Activated naive CD4-positive, alpha-beta T cell treated with Interleukin-2 at 50 U/mL for 16 hours (primary cell): ENCODE results near the gene KRT31.
"Not testable (repeated sequence)": the region's sequence is repeated elsewhere in the genome, so short reads cannot be mapped to it uniquely, and the experiment has no call there.

Experiments used
- DNase-seq: peaks from one replicate; pipeline ENCODE4 v3.0.0-alpha.2; 2020

The KRT31 gene

GRCh38 chr17:41383690-41384089 is 13.7 kb downstream of the KRT31 start:
- DNase-seq = no peak

DNA sequence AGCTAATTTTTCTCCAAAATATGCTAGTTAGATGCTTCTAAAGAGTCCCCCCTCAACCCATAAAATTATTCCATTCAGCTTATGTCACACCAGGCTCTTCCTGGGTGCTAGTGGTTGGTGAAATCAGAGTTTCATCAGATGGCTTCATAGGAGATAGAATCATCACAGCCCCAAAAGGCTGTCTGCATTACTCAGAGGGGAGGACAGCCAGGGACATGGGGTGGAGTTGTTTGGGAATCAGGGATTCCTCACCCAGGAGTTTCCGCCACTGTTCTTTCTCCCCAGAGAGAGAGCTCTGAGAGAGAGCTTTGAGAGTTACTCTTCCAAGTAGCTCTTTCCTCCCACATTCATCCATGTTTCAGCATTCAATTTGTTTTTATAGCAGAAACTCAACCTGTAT is 15.0 kb downstream of the KRT31 start:
- DNase-seq = no peak

GRCh38 chr17:41381943-41382342 is 15.5 kb downstream of the KRT31 start, which contains the start of gene KRT34:
Gene KRT34 (minus strand): TSS chr17:41382306. CDS start chr17:41382246, 60 bp downstream.
- DNase-seq = not testable (repeated sequence)

GRCh38 chr17:41380091-41380490 is 17.3 kb downstream of the KRT31 start:
- DNase-seq = not testable (repeated sequence)

- no peak for DNase-seq
Measured at GRCh38 chr17:41377546-41377945, 19.9 kb downstream of the KRT31 start.

- no peak for DNase-seq
Measured at GRCh38 chr17:41369713-41370112, 27.7 kb downstream of the KRT31 start, which contains the start of gene KRT33B. Gene KRT33B (minus strand): TSS chr17:41369813. CDS start chr17:41369750, 63 bp downstream.

DNA sequence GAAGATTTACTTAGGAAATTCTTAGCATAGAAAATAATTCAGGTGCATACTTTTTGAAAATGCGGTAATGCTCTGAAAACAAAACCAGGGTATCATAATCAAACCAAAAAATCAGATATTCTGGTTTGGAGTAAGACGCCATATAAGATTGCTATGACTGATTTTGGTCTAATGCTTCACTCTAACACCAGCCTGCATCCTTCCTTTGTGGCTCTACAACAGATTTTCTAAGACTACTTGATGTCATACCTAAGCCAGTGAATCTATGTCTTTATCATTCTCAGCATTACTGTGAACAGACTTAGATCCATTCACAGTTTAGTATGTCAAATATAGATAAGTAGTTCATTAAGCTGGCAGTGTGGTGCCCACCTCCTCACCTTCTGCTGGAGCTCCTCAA is 28.4 kb downstream of the KRT31 start:
- DNase-seq = no peak

DNA sequence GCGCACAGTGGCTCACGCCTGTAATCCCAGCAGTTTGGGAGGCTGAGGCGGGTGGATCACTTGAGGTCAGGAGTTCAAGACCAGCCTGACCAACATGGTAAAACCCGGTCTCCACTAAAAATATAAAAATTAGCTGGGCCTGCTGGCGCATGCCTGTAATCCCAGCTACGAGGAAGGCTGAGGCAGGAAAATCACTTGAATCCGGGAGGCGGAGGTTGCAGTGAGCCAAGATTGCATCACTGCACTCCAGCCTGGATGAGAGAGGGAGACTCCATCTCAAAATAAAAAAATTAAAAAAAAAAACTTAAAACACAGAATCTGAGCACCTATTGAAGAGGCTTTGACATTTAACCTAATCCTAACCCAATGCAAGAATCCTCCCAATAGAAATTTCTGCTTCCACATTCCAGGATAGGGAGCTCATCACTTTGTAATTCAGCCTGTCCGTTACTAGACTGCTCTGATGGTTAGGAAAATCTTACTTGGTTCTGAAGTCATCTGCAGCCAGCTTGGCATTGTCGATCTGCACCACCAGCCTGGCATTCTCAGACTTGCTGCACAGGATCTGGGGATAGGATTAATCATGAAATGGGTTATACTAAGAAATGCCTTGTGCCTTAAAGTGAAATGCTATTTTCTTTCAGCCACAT is 29.9 kb downstream of the KRT31 start:
- no peak for DNase-seq

DNA sequence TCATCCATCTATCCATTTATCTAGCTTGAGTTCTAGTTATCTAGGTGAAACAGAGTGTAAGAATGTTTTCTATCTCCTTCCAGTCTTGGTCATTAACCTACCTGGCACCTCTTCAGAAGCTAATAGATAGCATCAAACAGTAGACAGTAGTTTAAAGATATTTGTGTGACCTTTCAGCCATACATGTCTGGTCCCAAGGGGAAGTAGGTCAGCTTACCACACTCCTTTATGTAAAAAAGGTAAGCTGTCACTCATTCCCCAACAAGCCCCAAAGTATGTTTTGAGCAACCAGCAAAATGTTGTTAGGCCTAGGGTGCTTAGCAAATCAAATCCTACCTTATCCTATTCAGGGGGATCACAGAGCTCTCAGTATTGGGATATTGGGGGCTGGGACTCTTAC is 31.3 kb downstream of the KRT31 start:
- no peak for DNase-seq

GRCh38 chr17:41363881-41364280 is 33.5 kb downstream of the KRT31 start:
- no peak for DNase-seq

GRCh38 chr17:41360296-41360995 is 37.0 kb downstream of the KRT31 start:
- no peak for DNase-seq

GRCh38 chr17:41354536-41354935 is 42.9 kb downstream of the KRT31 start:
- no peak for DNase-seq

DNA sequence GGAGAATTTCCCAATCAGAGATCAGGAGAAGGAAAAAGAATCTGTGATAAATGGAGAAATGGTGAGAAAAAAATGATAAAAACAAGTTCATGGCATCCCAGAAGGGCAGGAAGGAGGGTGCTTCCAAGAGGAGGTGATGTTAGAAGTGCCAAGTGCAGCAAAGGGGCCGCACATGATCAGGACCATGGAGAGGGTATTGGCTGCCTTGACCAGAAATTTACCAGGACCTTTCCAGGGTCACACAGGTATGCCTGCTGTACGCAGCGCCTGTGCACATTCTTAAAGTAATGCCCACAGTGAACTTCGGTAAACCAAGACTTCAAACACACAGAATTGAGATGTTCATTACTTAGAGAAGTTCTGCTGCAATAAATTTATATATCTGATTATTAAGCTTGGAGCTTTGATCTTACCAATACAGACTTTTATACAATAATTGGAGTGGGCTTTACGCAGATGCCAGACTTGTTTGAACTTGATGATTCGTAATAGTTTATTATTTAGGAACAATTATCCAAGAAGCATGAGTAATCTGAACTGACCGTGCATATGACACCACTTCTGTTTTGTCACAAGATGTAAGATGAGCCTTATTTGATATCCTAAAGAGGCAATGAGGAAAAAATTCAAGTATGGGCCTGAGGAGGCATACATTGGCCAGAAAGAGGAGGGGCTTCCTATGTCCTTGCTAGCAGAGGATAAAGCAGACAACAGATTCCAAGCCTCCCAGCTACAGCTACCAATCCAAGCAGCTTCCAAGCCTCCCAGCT is 44.6 kb downstream of the KRT31 start:
- no peak for DNase-seq

- DNase-seq = no peak
Measured at GRCh38 chr17:41351177-41351576, 46.2 kb downstream of the KRT31 start.

GRCh38 chr17:41350381-41350878 is 47.0 kb downstream of the KRT31 start, which contains the start of gene KRT33A:
Gene KRT33A (minus strand): TSS chr17:41350828. CDS start chr17:41350767, 61 bp downstream.
- not testable (repeated sequence) for DNase-seq

DNA sequence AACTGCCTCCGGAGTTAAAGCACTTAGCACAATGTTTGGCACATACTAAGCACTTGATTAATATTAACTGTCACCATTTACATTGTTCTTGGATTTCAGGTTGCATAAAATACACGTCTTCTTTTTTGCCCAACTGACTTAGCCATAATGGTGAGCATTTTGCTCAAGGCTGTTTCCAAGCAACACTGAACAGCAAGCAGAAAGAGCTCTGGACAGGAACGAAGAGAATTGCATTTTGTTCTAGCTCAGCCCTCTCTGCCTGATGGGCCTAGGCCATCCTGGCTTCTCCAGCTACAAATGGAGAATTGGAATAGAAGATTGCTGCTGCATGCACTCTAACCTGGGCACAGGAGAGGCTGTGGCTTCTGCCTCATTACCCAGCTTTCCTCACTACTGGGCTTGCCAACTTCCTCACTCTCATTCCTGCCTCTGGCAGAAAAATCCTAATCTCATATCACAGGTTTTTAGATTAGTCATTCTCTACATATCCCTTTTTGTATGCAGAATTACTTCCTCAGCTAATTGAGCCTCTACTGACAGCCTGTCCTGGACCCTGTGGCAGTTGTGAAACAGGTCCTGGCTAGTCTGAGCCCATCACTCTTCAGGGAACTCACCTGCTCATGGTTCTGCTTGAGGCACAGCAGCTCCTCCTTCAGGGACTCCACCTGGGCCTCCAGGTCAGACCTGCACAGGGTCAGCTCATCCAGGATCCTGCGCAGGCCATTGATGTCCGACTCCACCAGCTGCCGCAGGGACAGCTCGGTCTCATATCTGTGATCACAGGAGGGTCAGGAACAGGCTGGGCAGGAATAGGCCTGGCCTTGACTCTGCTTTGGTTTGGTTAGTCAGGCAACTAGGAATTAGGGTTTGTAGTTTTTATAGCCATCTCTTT is 49.3 kb downstream of the KRT31 start:
- DNase-seq = no peak

GRCh38 chr17:41346421-41346820 is 51.0 kb downstream of the KRT31 start:
- not testable (repeated sequence) for DNase-seq

- no peak for DNase-seq
Measured at GRCh38 chr17:41345992-41346391, 51.4 kb downstream of the KRT31 start.
